Activated CD4-positive, alpha-beta T cell treated with anti-CD3 and anti-CD28 coated beads, Interleukin-2, amount 10 ng/mL, durations not matched to agents 24 days and 14 days (primary cell): Measurements from ENCODE around the gene ARHGAP28. TPM values are rescaled to one million over a fixed set of nuclear protein-coding genes. Genes with fewer than 3 reads are reported as not detected.
"Not testable (repeated sequence)": the region's sequence is repeated elsewhere in the genome, so short reads cannot be mapped to it uniquely, and the experiment has no call there.

Experiments used
- DNase-seq: peaks from one replicate; pipeline ENCODE4 v3.0.0; 2022
- H3K27ac Mint-ChIP-seq: one replicate; pipeline ENCODE4 v1.8.0; 2022; ENCODE audit warnings: mild to moderate bottlenecking, mixed read lengths
- H3K27me3 Mint-ChIP-seq: one replicate; pipeline ENCODE4 v1.8.0; 2022; ENCODE audit warnings: mixed read lengths
- H3K36me3 Mint-ChIP-seq: one replicate; pipeline ENCODE4 v1.8.0; 2022; ENCODE audit warnings: low read depth, mild to moderate bottlenecking, mixed read lengths
- H3K4me1 Mint-ChIP-seq: one replicate; pipeline ENCODE4 v1.8.0; 2021; ENCODE audit warnings: mixed read lengths
- H3K4me3 Mint-ChIP-seq: one replicate; pipeline ENCODE4 v1.8.0; 2022; ENCODE audit warnings: mild to moderate bottlenecking, moderate library complexity, mixed read lengths
- H3K9me3 Mint-ChIP-seq: one replicate; pipeline ENCODE4 v1.8.0; 2021; ENCODE audit warnings: mixed read lengths
- intact Hi-C: fragments of 100-400 bp; cut with micrococcal nuclease; formaldehyde crosslinking; loops from one replicate; pipeline ENCODE4 v1.15.1; 2023
- total RNA-seq: library from RNA; stranded (reverse); gene quantifications from 2 replicates; pipeline ENCODE4 v1.2.3, GENCODE V29; 2022

The ARHGAP28 gene
- total RNA-seq, 1 donor from 2014 or later: not detected

- intact Hi-C loops, H3K4me1 Mint-ChIP-seq, H3K27ac Mint-ChIP-seq, H3K9me3 Mint-ChIP-seq, DNase-seq, H3K36me3 Mint-ChIP-seq, H3K4me3 Mint-ChIP-seq, H3K27me3 Mint-ChIP-seq: not testable (repeated sequence)
Measured at GRCh38 chr18:6938403-6938802, 208.9 kb downstream of the ARHGAP28 start.

GRCh38 chr18:6939972-6940371 lies 210.5 kb downstream of the ARHGAP28 start:
- DNase-seq: no peak
- H3K9me3 Mint-ChIP-seq: no peaks in the 10 kb centered on the region
- no peaks in the 10 kb centered on the region for H3K4me1 Mint-ChIP-seq
- H3K27ac Mint-ChIP-seq: no peak overlapping the region
- intact Hi-C loops: no loop called here
- no peaks in the 10 kb centered on the region for H3K36me3 Mint-ChIP-seq
- no peak overlapping the region for H3K4me3 Mint-ChIP-seq
- no peaks in the 10 kb centered on the region for H3K27me3 Mint-ChIP-seq

- intact Hi-C loops: no loop called here
- Mint-ChIP-seq H3K4me3 (no peak overlapping the region), H3K27ac (no peak overlapping the region), H3K27me3 (no peaks in the 10 kb centered on the region), H3K4me1 (no peaks in the 10 kb centered on the region), H3K9me3 (no peaks in the 10 kb centered on the region), H3K36me3 (no peaks in the 10 kb centered on the region)
- no peak for DNase-seq
Measured at GRCh38 chr18:6940451-6940850, 210.9 kb downstream of the ARHGAP28 start.

- Mint-ChIP-seq H3K27ac (no peak overlapping the region), H3K9me3 (no peaks in the 10 kb centered on the region), H3K27me3 (no peaks in the 10 kb centered on the region), H3K36me3 (no peaks in the 10 kb centered on the region), H3K4me3 (no peak overlapping the region), H3K4me1 (no peaks in the 10 kb centered on the region)
- no peak for DNase-seq
- intact Hi-C loops: no loop called here
Measured at GRCh38 chr18:6941996-6942395, 212.5 kb downstream of the ARHGAP28 start.

GRCh38 chr18:6942742-6943141 lies 213.2 kb downstream of the ARHGAP28 start:
- Mint-ChIP-seq H3K27me3 (no peaks in the 10 kb centered on the region), H3K4me1 (no peaks in the 10 kb centered on the region), H3K4me3 (no peak overlapping the region), H3K9me3 (no peaks in the 10 kb centered on the region), H3K27ac (no peak overlapping the region), H3K36me3 (no peaks in the 10 kb centered on the region)
- intact Hi-C loops: no loop called here
- no peak for DNase-seq

GRCh38 chr18:6943143-6943542 lies 213.6 kb downstream of the ARHGAP28 start:
- Mint-ChIP-seq H3K4me1 (no peaks in the 10 kb centered on the region), H3K27me3 (no peaks in the 10 kb centered on the region), H3K27ac (no peak overlapping the region), H3K9me3 (no peaks in the 10 kb centered on the region), H3K36me3 (no peaks in the 10 kb centered on the region), H3K4me3 (no peak overlapping the region)
- intact Hi-C loops: no loop called here
- DNase-seq: no peak

GRCh38 chr18:6947338-6948030 lies 218.0 kb downstream of the ARHGAP28 start:
- intact Hi-C loops: no loop called here
- H3K4me1 Mint-ChIP-seq: no peaks in the 10 kb centered on the region
- no peak for DNase-seq

GRCh38 chr18:6948281-6949055 lies 219.0 kb downstream of the ARHGAP28 start:
- H3K4me1 Mint-ChIP-seq: no peaks in the 10 kb centered on the region
- no peaks in the 10 kb centered on the region for H3K36me3 Mint-ChIP-seq
- no peak overlapping the region for H3K4me3 Mint-ChIP-seq
- H3K27ac Mint-ChIP-seq: no peak overlapping the region
- intact Hi-C loops: no loop called here
- no peaks in the 10 kb centered on the region for H3K27me3 Mint-ChIP-seq
- peaks cover 6% of the 10 kb centered on the region for H3K9me3 Mint-ChIP-seq
- DNase-seq: no peak

More at GRCh38 chr18:6947338-6948030, 218.0 kb downstream of the ARHGAP28 start:
- no peak overlapping the region for H3K4me3 Mint-ChIP-seq
- H3K36me3 Mint-ChIP-seq: no peaks in the 10 kb centered on the region
- H3K27me3 Mint-ChIP-seq: no peaks in the 10 kb centered on the region
- no peak overlapping the region for H3K27ac Mint-ChIP-seq
- peaks cover 6% of the 10 kb centered on the region for H3K9me3 Mint-ChIP-seq

- Mint-ChIP-seq H3K27ac (no peak overlapping the region), H3K27me3 (no peaks in the 10 kb centered on the region), H3K4me1 (no peaks in the 10 kb centered on the region), H3K36me3 (no peaks in the 10 kb centered on the region), H3K4me3 (no peak overlapping the region), H3K9me3 (peaks cover 6% of the 10 kb centered on the region)
- intact Hi-C loops: no loop called here
- no peak for DNase-seq
Measured at GRCh38 chr18:6949800-6950586, 220.5 kb downstream of the ARHGAP28 start.

GRCh38 chr18:6950641-6951040 lies 221.1 kb downstream of the ARHGAP28 start:
- Mint-ChIP-seq H3K4me3 (no peak overlapping the region), H3K36me3 (no peaks in the 10 kb centered on the region), H3K27me3 (no peaks in the 10 kb centered on the region), H3K9me3 (peaks cover 6% of the 10 kb centered on the region), H3K27ac (no peak overlapping the region), H3K4me1 (no peaks in the 10 kb centered on the region)
- intact Hi-C loops: no loop called here
- no peak for DNase-seq

GRCh38 chr18:6951336-6952090 lies 222.0 kb downstream of the ARHGAP28 start:
- Mint-ChIP-seq H3K27me3 (no peaks in the 10 kb centered on the region), H3K9me3 (peaks cover 6% of the 10 kb centered on the region), H3K4me1 (no peaks in the 10 kb centered on the region), H3K27ac (no peak overlapping the region), H3K36me3 (no peaks in the 10 kb centered on the region), H3K4me3 (no peak overlapping the region)
- DNase-seq: no peak
- intact Hi-C loops: no loop called here

GRCh38 chr18:6954501-6954900 lies 225.0 kb downstream of the ARHGAP28 start:
- Mint-ChIP-seq H3K27me3 (no peaks in the 10 kb centered on the region), H3K9me3 (peaks cover 6% of the 10 kb centered on the region), H3K27ac (no peak overlapping the region), H3K4me1 (no peaks in the 10 kb centered on the region), H3K4me3 (no peak overlapping the region), H3K36me3 (no peaks in the 10 kb centered on the region)
- no peak for DNase-seq
- intact Hi-C loops: no loop called here

- Mint-ChIP-seq H3K4me3 (no peak overlapping the region), H3K27me3 (no peaks in the 10 kb centered on the region), H3K36me3 (no peaks in the 10 kb centered on the region), H3K4me1 (no peaks in the 10 kb centered on the region), H3K27ac (no peak overlapping the region), H3K9me3 (peaks cover 8% of the 10 kb centered on the region)
- intact Hi-C loops: no loop called here
- DNase-seq: no peak
Measured at GRCh38 chr18:6955304-6955703, 225.8 kb downstream of the ARHGAP28 start.
